ENCODE data around the gene LRRC49.

DNA sequence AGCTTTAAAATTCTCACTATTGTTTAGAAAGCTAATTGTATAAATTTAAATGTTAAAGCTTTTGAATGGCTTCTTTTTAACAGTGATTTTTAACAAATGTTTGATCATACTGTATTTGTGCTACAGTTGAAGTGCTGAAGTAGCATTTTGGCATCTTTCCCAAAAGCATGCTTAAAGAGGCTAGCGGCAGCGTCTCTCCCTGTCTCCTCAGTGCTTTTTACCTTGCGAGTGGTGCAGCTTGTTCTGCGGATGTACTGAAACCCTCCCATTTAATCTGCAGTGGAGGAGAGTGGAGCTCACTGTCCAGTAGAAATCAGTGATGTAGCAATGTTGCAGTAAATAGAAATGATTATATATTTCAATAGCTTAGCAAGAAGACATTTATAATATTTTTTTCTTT lies 43.7 kb downstream of the LRRC49 start:
- TF ChIP-seq, protein P1, sequence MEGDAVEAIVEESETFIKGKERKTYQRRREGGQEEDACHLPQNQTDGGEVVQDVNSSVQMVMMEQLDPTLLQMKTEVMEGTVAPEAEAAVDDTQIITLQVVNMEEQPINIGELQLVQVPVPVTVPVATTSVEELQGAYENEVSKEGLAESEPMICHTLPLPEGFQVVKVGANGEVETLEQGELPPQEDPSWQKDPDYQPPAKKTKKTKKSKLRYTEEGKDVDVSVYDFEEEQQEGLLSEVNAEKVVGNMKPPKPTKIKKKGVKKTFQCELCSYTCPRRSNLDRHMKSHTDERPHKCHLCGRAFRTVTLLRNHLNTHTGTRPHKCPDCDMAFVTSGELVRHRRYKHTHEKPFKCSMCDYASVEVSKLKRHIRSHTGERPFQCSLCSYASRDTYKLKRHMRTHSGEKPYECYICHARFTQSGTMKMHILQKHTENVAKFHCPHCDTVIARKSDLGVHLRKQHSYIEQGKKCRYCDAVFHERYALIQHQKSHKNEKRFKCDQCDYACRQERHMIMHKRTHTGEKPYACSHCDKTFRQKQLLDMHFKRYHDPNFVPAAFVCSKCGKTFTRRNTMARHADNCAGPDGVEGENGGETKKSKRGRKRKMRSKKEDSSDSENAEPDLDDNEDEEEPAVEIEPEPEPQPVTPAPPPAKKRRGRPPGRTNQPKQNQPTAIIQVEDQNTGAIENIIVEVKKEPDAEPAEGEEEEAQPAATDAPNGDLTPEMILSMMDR (IDR thresholded peaks at IDR 0.05), result no peak
- TF ChIP-seq POLR2A (IDR thresholded peaks at IDR 0.05), result no peak
